ENCODE results near the gene GPR12. TPM values are rescaled to one million over a fixed set of nuclear protein-coding genes. Genes with fewer than 3 reads are reported as not detected.

The GPR12 gene
- total RNA-seq, 6 experiments from 2014 or later, result not detected

DNA sequence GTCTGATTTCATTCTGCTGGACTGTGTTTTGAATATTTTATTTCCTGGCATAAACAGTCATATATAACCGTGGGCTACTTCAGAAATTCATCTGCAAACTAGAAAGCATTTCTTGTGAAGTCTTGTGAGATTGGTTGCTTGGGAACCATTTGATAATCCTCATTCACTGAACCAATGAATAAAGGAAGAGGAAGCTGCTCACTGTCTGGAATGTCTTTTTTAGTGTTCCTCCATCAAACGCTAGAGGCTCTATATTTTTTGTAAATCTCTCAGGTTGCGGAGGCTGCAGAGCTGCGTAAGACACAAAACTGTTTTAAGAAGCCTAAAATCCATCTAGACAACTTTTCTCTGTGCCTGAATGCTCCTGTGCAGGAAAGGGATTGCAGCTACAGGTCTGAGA lies 18.7 kb upstream of the GPR12 start:
- Histone ChIP-seq H3K36me3 (no peaks in the 10 kb centered on the region), H3K9me3 (no peaks in the 10 kb centered on the region), H3K4me1 (no peaks in the 10 kb centered on the region), H3K4me3 (no peak overlapping the region), H3K27me3 (no peaks in the 10 kb centered on the region), H3K27ac (no peak overlapping the region)
- no peak for TF ChIP-seq CTCF (IDR thresholded peaks at IDR 0.05)
- TF ChIP-seq POLR2A (IDR thresholded peaks at IDR 0.05), result no peak
- ATAC-seq, result no peak
- intact Hi-C loops (cut with DNase I), result no loop called here
- no peak for DNase-seq
- 46% methylated on average over 4 of the region's 4 CpGs for WGBS (ENCODE audit: insufficient coverage, low coverage, low lambda C conversion rate, missing lambda C conversion rate)

DNA sequence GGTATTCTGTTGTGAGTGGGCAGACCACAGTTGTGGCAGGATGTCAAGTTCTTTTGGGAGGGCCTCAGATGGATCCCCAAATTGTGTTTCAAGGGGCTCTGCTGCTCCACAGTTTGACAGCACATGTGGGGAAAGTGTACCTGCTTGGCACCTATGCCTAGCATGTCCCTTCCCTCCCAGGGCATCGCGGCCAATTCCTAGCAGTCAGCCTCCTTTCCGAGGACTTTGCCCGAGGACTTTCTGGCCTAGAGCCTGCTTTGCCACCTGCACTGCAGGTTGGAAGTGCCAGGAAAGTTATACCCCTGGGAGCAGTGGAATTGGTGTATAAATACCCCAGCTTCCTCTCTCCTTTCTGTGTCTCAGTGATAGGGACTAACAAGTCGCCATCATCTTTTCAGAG lies 11.9 kb upstream of the GPR12 start:
- TF ChIP-seq CTCF (IDR thresholded peaks at IDR 0.05) (no peak), POLR2A (IDR thresholded peaks at IDR 0.05) (no peak)
- peak in 2 of 3 donors; percentile 35 to 52 for DNase-seq
- intact Hi-C loops (cut with DNase I), result no loop called here
- Histone ChIP-seq H3K4me3 (no peak overlapping the region), H3K4me1 (no peaks in the 10 kb centered on the region), H3K27ac (no peak overlapping the region), H3K9me3 (no peaks in the 10 kb centered on the region), H3K27me3 (no peaks in the 10 kb centered on the region), H3K36me3 (no peaks in the 10 kb centered on the region)
- WGBS (ENCODE audit: insufficient coverage, low coverage, low lambda C conversion rate, missing lambda C conversion rate), result 24% methylated on average over 5 of the region's 5 CpGs
- peak; percentile 51 to 77 (median 62) for ATAC-seq

DNA sequence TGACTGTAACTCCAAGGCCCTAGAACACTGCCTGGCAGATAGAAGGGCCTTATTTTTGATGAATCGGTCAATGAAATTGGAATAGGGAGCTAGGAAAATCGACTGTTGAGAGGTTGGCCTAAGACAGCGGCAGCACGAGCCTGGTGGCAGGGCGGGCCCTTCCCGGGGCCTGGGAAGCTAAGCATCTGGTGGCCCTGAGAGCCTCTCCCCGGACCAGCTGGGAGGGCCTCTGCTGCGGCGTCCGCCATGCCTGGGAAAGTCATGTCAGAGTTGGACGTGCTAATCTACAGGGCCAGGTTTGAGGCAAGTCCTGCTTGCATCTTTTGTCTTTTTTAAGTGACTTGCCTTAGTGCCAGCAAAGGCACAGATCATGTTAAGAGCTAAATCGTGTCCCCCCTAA lies 11.2 kb upstream of the GPR12 start:
- Histone ChIP-seq H3K27ac (no peak overlapping the region), H3K36me3 (no peaks in the 10 kb centered on the region), H3K9me3 (no peaks in the 10 kb centered on the region), H3K4me3 (no peak overlapping the region), H3K4me1 (no peaks in the 10 kb centered on the region), H3K27me3 (no peaks in the 10 kb centered on the region)
- TF ChIP-seq POLR2A (IDR thresholded peaks at IDR 0.05) (no peak), CTCF (IDR thresholded peaks at IDR 0.05) (no peak)
- DNase-seq, result no peak
- ATAC-seq, result no peak
- WGBS (ENCODE audit: insufficient coverage, low coverage, low lambda C conversion rate, missing lambda C conversion rate), result 50% methylated on average over 3 of the region's 12 CpGs
- intact Hi-C loops (cut with DNase I), result no loop called here

GRCh38 chr13:26762745-26763345 lies 2.3 kb upstream of the GPR12 start:
- WGBS (ENCODE audit: insufficient coverage, low coverage, low lambda C conversion rate, missing lambda C conversion rate), result 11% methylated on average over 4 of the region's 4 CpGs
- peaks cover 4 to 11% of the 10 kb centered on the region in 2 donors for H3K27me3 ChIP-seq
- no peak overlapping the region for H3K27ac ChIP-seq
- H3K36me3 ChIP-seq, result no peaks in the 10 kb centered on the region
- TF ChIP-seq POLR2A (IDR thresholded peaks at IDR 0.05) (no peak), CTCF (IDR thresholded peaks at IDR 0.05) (no peak)
- no peaks in the 10 kb centered on the region for H3K9me3 ChIP-seq
- ATAC-seq (no peak), DNase-seq (no peak)
- no peak overlapping the region for H3K4me3 ChIP-seq
- intact Hi-C loops (cut with DNase I), result no loop called here
- H3K4me1 ChIP-seq, result peaks cover 0 to 6% (median 0%) of the 10 kb centered on the region in 4 donors

Data from right lobe of liver (tissue), 6 donors.